Liver (tissue), 3 donors: ENCODE measurements around the gene ZC3HAV1.

ENCODE experiments used
- CTCF ChIP-seq: fragments of 150-350 bp; IDR thresholded peaks from 2 replicates; pipeline ENCODE4 v1.5.1; 2017; ENCODE audit warnings: improper control_type of control experiment, low read depth, low read length; ENCODE audit not compliant: missing input control
- JUND ChIP-seq, 2 donors: IDR thresholded peaks; 2 replicates each; pipeline ENCODE4 v1.6.1; 2016; ENCODE audit warnings: antibody characterized with exemption in 2 of 2
- MAX ChIP-seq: IDR thresholded peaks from 2 replicates; pipeline ENCODE4 v1.6.1; 2016; ENCODE audit warnings: antibody characterized with exemption
- NR2F2 ChIP-seq: IDR thresholded peaks from 2 replicates; pipeline ENCODE4 v1.6.1; 2016; ENCODE audit warnings: antibody characterized with exemption
- REST ChIP-seq: IDR thresholded peaks from 2 replicates; pipeline ENCODE4 v1.6.1; 2016; ENCODE audit warnings: antibody characterized with exemption, mild to moderate bottlenecking
- RXRA ChIP-seq, 2 donors: IDR thresholded peaks; 2 replicates each; pipeline ENCODE4 v1.6.1; 2017 to 2018; ENCODE audit warnings: antibody characterized with exemption in 2 of 2, mild to moderate bottlenecking in 1 of 2
- TAF1 ChIP-seq: conservative IDR thresholded peaks from 2 replicates; pipeline ENCODE4 v1.6.1; 2016; ENCODE audit warnings: antibody characterized with exemption, mild to moderate bottlenecking
- ZBTB33 ChIP-seq: IDR thresholded peaks from 2 replicates; pipeline ENCODE4 v1.6.1; 2016; ENCODE audit warnings: antibody characterized with exemption
- donor health status: healthy.
- donor health status: healthy.

GRCh38 chr7:139035586-139036353, 73.8 kb downstream of the ZC3HAV1 start, which contains the start of gene ZC3HAV1L:
- TF ChIP-seq CTCF, result no peak
- no peak for TF ChIP-seq MAX
- TF ChIP-seq RXRA (IDR thresholded peaks at IDR 0.05), result no peak
- no peak for TF ChIP-seq NR2F2
- TF ChIP-seq JUND (IDR thresholded peaks at IDR 0.05), result no peak
- TF ChIP-seq REST, result no peak
- no peak for TF ChIP-seq ZBTB33
- TF ChIP-seq TAF1, result no peak
